NCI-H1105 treated with DMSO at 0.1 percent for 48 hours (cell line): ENCODE measurements around the gene SLC30A2.
A peak's percentile ranks its signal among the peaks of the same experiment; 100 is the strongest.
"Not testable (repeated sequence)": the region's sequence is repeated elsewhere in the genome, so short reads cannot be mapped to it uniquely, and the experiment has no call there.

Source experiments
- DNase-seq: peaks from one replicate; lab custom pipeline; 2025; lab: John Stamatoyannopoulos, UW

SLC30A2 gene, protein sequence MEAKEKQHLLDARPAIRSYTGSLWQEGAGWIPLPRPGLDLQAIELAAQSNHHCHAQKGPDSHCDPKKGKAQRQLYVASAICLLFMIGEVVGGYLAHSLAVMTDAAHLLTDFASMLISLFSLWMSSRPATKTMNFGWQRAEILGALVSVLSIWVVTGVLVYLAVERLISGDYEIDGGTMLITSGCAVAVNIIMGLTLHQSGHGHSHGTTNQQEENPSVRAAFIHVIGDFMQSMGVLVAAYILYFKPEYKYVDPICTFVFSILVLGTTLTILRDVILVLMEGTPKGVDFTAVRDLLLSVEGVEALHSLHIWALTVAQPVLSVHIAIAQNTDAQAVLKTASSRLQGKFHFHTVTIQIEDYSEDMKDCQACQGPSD

DNA sequence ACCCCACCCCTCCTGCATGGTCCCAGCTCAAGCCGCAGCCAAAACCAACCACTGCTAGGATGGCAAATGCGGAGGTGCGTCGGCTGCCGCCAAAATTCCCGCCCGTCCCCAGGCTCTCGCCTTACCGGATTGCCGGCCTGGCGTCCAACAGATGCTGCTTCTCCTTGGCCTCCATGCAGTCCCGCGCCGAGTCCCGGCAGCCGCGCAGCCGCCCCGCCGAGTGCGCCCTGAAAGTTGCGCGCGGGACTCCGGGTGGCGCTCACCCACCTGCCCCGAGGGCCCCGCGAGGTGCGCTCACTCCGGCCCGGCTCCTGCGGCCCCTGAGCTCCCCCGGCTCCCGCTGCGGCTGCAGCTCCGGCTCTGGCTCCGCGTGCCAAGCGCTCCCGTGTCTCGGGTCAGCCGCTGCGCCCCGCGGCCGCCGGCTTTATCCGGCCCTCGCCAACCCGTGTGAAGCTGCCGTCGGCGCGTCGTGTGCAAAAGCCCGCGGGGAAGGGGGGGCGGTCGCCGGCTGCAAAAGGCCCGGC, at the start of gene SLC30A2:
SLC30A2 (minus strand) TSS at position 397 of the 524 bp plus-strand sequence; CDS start at position 175, 222 bp downstream.
- peak; percentile 23 for DNase-seq

DNA sequence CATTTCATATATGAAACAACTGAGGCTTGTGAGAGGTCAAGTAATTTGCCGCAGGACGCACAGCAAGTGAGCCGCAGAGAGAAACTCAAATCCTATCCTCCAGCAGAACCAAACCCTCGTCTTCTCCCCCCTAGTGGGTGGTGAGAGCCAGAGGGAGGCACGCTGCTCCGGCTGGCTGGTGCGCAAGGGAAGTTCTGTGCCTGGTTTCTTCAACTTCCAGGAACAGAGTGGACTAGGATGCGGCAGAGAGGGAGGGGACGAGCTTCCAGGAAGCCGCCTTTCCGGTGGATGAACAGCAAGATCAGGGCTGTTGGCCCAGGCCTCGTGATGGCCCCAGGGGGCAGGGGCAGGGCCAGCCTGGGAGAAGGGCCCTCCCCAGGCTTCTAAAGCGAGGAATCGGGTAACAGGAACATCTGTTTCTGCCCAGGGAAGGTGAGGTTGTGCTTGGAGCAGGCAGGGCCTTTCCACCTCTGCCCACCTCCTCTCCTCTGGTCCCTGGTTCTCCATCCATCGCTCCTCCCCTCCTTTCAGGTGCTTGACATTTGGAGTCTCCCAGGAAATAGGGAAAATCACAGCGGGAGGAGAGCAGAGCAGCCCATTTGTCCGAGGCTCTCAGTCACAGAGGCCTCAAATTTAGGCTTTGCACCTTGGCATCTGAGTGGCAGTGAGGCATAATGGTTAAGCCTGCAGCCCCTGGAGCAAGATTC, 48.9 kb upstream of the SLC30A2 start:
- no peak for DNase-seq

DNA sequence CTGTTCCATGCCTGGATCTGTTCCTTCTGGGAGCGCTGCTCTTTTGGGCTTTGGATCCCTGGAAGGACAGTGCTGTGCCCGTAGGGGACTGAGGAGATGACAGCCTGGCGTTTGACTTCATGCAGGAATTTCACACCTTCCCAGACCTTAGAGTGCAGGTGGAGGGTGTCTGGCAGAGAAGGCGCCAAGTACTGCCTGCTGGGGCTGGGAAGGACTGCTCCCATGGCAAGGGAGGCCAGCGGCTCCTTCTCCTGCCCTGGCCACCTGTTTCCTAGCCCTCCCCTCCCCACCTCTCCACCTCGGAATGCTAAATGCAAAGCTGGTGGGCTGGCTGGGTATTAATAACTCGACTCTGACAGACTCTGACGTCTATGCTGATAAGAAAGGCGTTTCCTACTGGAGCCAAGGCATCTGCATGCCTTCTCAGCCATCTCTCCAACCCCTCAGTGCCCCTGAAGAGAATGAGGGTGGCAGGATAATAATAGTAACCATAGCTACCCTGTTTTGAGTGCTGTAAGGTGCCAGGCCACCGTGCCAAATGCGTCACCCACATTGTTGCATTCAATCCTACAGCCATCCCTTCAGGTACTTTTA, 48.3 kb upstream of the SLC30A2 start:
- peak; percentile 5 for DNase-seq

DNA sequence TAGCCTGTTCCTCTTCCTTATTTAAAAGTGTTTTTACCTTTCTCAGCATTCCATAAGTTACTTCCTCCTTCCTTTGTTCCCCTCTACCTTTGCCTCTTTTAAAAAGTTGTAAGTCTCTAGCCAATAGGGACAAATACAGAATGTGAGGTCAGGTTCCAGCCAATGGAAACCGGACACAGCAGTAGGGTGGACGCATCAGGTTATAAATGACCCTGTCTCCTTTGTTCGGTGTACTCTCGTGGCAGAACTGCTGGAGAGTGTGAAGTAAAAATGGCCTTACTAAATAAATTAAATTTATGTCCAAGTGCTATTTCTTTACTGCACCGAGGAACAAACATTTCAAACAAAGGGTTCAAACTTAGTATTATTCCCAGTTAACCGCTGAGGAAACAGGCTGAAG, 47.7 kb upstream of the SLC30A2 start:
- DNase-seq: not testable (repeated sequence)

DNA sequence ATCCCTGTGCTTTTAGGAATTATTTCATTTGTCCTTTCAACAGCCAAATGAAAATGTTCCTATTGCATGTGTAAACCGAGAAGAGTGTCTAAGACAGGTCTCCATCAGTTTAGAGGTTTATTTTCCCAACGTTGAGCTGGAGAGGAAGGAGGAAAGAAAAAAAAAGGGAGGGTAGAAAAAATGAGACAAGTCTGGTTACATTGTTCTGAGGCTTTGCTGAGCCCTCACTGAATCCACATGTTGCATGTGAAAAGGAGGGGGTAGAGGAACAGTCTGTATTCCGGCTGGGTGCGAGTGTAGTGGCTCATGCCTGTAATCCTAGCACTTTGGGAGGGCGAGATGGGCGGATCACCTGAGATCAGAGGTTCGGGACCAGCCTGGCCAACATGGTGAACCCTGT, 46.5 kb upstream of the SLC30A2 start:
- DNase-seq: no peak

DNA sequence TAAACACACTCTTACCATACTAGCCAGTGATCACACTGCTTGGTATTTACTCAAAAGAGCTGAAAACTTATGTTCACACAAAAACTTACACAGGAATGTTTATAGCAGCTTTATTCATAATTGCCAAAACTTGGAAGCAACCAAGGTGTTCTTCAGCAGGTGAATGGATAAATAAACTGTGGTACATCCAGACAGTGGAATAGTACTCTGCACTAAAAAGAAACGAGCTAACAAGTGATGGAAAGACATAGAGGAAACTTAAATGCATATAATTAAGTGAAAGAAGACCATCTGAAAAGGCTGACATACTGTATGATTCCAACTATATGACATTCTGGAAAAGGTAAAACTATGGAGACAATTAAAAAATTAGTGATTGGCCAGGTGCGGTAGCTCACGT, 45.0 kb upstream of the SLC30A2 start:
- DNase-seq: no peak

DNA sequence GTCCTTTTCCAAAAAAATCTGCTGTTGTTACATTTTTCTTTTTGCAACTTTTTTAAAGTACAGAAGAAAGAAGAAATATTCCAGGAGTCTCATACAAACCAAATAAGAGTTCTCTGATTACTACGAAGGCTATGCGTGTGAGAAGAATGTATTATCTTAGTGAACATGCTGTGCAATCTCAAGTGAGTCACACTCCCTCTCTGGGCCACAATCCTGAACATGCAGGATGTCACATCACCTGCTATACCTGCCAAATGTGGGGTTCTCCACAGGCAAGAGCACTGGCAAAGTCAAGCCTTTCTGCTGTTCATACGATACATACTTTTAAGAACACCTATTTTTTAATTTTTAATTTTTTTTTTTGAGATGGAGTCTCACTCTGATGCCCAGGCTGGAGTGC, 43.2 kb upstream of the SLC30A2 start:
- no peak for DNase-seq

DNA sequence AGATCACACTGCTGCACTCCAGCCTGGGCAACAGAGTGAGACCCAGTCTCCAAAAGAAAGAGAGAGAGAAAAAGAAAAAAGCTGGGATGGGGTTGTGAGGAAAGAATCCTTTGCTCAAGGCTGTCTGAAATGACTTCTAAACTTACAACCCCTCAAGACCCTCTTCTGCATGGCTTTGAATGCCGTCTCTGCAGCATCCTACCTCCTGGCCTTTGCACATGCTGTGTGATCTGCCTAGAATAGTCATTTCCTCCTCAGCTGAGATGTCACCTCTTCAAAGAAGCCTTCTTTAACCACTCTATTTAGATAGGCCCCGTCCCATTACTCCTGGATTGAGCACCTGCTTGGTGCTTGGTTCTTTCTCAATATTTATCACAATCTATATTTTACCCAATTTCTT, 38.9 kb upstream of the SLC30A2 start:
- DNase-seq: no peak

DNA sequence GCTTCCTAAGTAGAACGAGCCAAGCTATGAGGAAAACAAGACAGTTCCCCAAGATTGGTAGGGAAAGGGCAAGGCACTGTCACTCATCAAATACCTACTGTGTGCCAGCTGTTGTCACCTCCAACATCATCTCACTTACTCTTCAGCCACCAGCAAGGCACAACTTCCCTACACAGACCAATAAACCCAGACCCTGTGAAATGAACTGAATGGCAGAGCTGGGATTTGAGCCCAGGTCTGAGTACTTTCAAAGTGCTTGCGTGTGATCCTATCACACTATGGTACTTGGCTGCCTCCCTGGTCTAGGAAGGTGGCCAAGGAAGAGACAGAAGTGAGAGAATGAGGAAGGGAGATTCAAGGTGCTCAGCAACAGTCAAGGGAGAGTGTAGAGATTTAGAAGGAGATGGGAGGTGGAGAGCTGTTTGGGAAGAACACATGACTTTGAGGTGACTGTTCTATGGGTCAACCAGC, 38.2 kb upstream of the SLC30A2 start:
- no peak for DNase-seq

DNA sequence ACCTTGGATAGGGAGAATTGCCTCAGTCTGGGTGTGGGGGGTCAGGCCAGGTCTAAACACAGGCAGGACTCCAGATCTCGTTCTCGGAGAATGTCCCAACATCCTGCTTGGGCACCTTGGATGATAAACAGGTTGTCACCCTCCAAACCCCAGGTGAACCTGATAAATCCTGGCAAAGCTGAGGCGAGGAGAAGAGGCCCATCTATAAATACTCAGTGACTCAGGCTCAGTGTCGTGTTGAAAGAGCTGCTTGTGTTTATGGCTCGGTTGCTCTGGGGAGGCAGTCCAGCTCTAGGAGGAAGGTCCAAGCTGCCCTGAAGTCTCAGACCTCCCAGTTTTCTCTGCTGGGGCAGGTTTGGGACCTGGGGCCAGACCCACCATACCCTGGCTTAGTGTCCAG, 37.3 kb upstream of the SLC30A2 start:
- DNase-seq: no peak

DNA sequence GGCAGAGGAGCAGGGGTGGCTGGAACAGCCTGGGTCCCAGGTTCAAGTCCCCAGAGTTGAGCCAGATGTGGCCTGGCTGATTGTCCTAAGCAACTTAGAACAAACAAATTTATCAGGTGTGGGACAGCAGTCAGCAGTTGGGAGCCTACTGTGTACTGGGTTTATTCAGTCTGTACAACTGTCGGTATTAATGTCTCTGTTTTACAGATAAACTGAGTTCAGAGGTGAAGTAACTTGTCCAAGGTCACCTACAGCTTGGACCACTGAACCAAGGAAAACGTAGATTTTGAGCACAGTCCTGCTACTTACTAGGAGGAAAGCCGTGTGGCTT, 36.1 kb upstream of the SLC30A2 start:
- no peak for DNase-seq

DNA sequence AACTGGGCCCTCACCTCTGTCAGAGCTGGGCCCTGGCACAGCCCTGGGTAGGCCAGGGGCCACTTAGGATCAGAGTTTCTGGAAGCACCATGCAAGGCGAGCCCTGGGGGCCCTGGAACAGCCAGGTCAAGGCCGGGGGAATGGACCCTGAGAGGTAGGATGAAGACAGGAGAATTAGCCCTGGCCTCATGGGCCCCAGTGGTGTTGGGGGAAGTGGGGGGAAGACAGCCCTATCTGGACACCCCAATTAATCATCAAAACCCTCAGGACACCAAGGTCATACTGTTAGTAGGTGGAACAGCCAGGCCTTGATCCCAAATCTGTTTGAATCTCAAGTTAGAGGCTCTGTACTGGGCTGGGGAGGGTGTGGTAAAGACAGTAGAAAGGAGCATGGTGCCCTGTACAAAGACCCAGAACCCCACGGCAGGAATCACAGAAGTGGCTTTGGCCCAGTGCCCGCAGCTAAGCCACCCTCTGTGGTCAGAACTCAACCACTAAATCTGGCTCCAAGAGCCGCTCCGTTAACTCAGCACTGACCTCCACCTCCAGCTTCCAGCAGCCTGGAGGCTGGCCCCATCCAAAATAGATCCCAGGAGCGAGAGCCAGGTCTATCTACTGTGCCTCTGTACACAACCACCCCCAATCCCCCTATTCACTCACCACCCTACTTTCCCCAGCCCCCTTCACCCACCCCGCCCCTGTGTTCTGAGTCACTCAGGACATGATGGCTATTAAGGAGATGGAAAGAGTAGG, 35.5 kb upstream of the SLC30A2 start:
- DNase-seq: no peak

DNA sequence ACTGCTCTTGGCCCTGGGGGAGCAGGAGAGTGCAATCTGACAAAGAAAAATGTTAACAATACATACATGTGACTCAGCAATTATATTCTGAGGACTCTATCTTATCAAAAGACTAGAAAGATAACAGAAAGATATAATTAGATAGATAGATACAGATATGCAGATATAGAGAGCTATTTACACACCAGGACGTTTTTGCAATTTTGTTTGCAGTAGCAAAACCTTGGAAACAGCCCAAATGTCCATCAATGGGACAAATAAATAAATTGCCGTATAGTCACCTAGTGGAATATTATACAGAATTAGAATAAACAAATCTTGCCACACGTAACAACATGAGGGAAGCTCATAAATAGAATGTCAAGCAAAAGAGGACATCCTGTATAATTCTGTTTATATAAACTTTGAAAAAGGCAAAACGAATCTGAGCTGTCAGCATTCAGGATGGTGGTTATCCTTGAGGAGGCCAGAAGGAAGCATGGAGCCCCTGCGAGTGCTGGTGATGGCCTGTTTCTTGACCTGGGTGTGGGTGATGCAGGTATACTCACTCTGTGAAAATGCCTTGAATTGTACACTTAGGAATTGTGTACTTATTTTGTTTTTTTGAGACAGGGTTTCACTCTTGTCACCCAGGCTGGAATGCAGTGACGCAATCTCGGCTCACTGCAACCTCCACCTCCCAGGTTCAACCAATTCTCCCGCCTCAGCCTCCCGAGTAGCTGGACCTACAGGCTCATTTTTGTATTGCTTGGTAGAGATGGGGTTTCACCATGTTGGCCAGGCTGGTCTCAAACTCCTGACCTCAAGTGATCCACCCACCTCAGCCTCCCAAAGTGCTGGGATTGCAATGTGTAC, 34.3 kb upstream of the SLC30A2 start:
- DNase-seq: no peak

DNA sequence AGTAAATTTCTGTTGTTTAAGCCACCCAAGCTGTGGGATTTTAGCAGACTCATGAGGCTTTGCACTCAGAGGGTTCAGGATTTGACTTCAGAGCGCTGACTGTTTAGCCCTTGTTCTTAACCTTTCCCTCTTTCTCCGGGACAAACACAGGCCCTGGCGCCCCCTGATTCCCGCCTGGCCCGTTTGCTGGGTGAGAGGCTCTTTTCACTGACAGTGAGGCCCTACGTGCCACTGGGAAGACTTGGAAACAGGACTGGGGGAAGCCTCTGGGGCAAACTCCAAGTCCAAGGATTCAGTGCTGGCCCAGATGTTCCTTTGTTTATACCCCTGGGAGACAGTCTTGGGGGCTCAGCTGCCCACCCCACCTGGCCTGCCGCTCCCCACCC, 33.3 kb upstream of the SLC30A2 start:
- DNase-seq: no peak

DNA sequence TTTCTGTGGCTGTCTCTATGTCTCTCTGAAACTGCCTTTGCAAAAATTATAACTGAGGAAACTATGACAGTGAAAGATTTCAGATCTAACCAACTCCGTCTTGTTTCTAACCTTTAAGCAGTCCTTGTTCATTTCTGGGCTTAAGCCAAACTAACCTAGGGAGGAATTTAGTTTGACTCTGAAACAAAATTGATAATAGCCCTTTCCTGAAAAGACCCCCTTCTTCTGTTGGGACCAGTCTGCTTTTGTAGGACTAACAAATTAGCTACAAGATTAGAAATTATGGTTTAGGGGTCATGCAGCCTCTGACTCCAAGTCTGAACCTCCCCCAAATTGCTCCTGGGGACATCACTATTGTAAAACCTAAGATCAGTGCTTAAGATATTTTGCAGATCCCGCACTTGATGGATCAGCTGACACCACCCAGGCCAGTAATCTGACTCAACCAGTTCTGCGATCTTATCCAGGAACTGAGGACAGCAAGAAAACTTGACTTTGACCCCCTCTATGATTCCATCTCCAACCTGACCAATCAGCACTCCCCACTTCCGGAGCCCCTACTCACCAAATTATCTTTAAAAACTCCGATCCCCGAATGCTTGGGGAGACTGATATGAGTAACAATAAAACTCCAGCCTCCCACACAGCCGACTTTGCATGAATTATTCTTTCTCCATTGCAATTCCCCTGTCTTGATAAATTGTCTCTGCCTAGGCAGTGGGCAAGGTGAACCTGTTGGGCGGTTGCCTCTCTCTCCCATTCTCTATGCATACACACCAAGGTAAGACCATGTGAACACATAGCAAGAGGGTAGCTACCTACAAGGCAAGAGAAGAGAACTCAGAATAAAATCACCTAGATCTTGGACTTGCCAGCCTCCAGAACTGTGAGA, 32.6 kb upstream of the SLC30A2 start:
- no peak for DNase-seq

DNA sequence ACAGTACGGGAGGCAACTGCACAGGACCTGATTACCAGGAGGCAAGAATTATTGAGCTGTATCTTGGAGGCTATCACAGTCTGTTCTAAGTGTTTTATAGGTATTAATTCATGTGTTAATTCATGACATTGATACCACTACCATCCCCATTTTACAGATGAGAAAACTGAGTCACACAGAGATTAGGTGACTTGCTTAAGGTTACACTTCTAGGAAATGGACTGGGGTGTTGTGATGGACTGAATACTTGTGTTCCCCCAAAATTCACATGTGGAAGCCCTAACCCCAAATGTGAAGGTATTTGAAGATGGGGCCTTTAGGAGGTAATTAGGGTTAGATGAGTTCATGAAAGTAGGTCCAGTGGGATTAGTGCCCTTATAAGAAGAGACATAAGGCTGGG, 31.6 kb upstream of the SLC30A2 start:
- no peak for DNase-seq

DNA sequence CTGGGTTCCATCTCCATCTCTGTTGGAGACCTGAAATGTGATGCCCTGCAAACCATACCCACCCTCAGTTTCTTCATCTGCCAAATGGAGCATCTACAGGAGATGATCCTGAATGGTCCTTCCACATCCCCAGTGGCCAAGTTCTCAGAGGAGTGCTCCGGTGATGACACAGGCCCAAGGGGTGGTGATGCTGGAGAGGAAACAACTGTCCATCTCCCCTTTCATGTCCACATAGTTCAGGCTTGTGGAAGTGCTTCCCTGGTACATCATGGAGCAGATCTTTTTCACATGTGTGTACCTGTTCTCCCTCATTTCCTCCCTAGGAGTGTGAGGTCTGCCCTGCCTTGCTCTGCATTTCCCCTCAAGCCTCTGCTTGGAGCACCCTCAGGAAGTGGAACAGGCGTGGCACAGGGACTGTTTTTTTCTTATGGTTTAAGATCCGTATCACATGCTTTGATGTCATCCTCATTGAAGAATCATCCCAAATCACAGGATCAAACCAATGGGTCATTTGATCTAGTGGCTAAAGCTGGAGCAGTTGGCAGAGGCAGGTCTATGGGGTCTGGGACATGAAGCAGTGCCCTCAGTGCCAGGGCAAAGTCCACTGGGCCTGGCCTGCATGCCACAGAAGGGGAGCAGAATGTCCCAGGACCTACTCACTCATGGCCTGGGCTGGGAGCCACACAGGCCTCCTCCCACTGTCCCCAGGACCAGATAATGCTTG, 29.7 kb upstream of the SLC30A2 start:
- DNase-seq: no peak

DNA sequence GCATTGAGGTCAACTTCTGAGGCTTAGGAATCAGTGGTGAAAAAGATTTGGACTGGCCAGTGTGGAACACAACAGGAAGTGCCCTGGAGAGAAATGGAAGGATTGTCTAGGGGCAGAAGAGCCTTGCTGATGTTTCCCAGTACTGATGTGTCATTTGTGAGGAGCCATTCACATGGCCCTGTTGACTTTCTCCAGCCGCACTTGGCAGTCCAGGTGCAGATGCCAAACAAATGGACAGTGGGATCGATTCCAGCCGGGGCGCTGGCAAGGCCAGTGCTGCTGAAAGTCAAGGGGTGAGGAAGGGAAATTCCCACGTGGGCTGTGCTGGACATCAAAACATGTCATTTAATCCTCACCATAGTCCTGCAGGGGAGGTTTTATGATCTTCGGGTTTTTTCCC, 26.4 kb upstream of the SLC30A2 start:
- no peak for DNase-seq

DNA sequence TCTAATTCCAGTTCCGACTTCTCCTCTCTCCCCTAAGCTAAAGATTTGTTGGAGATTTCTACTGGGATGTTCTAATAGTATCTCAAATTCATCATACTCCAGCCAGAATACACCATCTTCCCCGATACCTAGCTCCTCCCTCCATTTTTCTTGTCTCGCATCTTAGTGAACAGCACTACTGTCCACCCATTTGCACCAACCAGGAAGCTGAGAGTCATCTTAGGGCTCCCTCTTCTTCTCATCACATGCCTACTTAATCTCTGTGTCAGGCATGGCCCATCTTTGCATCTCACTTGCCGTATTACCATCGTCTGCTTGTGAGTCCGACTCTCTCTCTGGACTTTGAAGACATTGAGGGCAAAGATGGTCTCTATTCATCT, 25.0 kb upstream of the SLC30A2 start:
- DNase-seq: no peak
